K562 (cell line): ENCODE measurements around the gene RARRES2. TPM values are rescaled to one million over a fixed set of nuclear protein-coding genes. Genes with fewer than 3 reads are reported as not detected.

Source experiments
- CSDE1 ChIP-seq, 2 experiments: fragments of 450-650 bp; IDR thresholded peaks; 2 replicates each; pipeline ENCODE4 v1.6.1; 2016; ENCODE audit warnings: mild to moderate bottlenecking in 1 of 2
- FOXM1 ChIP-seq, 2 experiments: fragments of 450-650 bp in 1 of 2; sonication (generic) in 1 of 2; formaldehyde crosslinking in 1 of 2; IDR thresholded peaks; 2 replicates each; pipeline versions ENCODE4 v1.6.1 to v1.9.0; 2017 to 2022; ENCODE audit warnings: low read depth in 2 of 2, mild to moderate bottlenecking in 2 of 2, missing genetic modification reagents in 1 of 2, moderate library complexity in 1 of 2
- KLF1 ChIP-seq: fragments of 450-650 bp; IDR thresholded peaks from 2 replicates; pipeline ENCODE4 v1.6.1; 2016; ENCODE audit warnings: missing genetic modification characterization, missing compliant biosample characterization
- NCOA4 ChIP-seq: fragments of 450-650 bp; IDR thresholded peaks from 2 replicates; pipeline ENCODE4 v1.6.1; 2018; ENCODE audit warnings: mild to moderate bottlenecking; ENCODE audit not compliant: partially characterized antibody
- POLR2H ChIP-seq: IDR thresholded peaks from 2 replicates; pipeline ENCODE4 v1.6.1; 2016; ENCODE audit warnings: missing genetic modification characterization, low read depth, mild to moderate bottlenecking, control low read depth, missing compliant biosample characterization, moderate library complexity
- PRDM10 ChIP-seq: fragments of 450-650 bp; IDR thresholded peaks from 2 replicates; pipeline ENCODE4 v1.6.1; 2018; ENCODE audit not compliant: partially characterized antibody
- SMC3 ChIP-seq: conservative IDR thresholded peaks from 2 replicates; pipeline ENCODE4 v1.6.1; 2011; ENCODE audit warnings: low read depth, low read length, improper control_type of control experiment; ENCODE audit not compliant: insufficient read depth
- SP2 ChIP-seq: IDR thresholded peaks from 2 replicates; pipeline ENCODE4 v1.6.1; 2011; ENCODE audit warnings: mild to moderate bottlenecking, low read depth, low read length, moderate library complexity; ENCODE audit not compliant: poor library complexity, severe bottlenecking; ENCODE audit errors: extremely low read depth
- SRSF1 ChIP-seq: fragments of 200-400 bp; formaldehyde crosslinking; IDR thresholded peaks from 2 replicates; pipeline ENCODE4 v1.6.1; 2017; ENCODE audit warnings: mild to moderate bottlenecking, low read depth, low read length, moderate library complexity
- SUPT5H ChIP-seq: fragments of 450-650 bp; IDR thresholded peaks from 2 replicates; pipeline ENCODE4 v1.6.1; 2016
- YY1 ChIP-seq, 3 experiments: IDR thresholded peaks; 2 replicates each; pipeline ENCODE4 v1.6.1; 2011; ENCODE audit warnings: low read length in 2 of 3, mild to moderate bottlenecking in 2 of 3, moderate library complexity in 2 of 3, borderline replicate concordance in 1 of 3, control low read depth in 1 of 3, low read depth in 1 of 3; ENCODE audit not compliant: insufficient read depth in 3 of 3, insufficient replicate concordance in 2 of 3, control insufficient read depth in 1 of 3, insufficient read length in 1 of 3; ENCODE audit errors: extremely low read depth in 1 of 3
- ZFP1 ChIP-seq: fragments of 450-650 bp; formaldehyde crosslinking; IDR thresholded peaks from 2 replicates; pipeline ENCODE4 v1.4.0; 2020; ENCODE audit warnings: mild to moderate bottlenecking, mixed read lengths
- ZNF146 ChIP-seq: IDR thresholded peaks from one replicate; pipeline ENCODE4 v1.6.1; 2018; ENCODE audit warnings: missing compliant biosample characterization; ENCODE audit not compliant: unreplicated experiment
- ZNF24 ChIP-seq: fragments of 450-650 bp; IDR thresholded peaks from 2 replicates; pipeline ENCODE4 v1.6.1; 2016
- ZNF511 ChIP-seq: sonication (generic); formaldehyde crosslinking; IDR thresholded peaks from 2 replicates; pipeline ENCODE4 v1.8.0; 2022; ENCODE audit warnings: mild to moderate bottlenecking, missing genetic modification reagents
- ZNF584 ChIP-seq: fragments of 200-800 bp; sonication (Bioruptor generic); IDR thresholded peaks from 2 replicates; pipeline ENCODE4 v1.6.1; 2016; ENCODE audit warnings: low read depth, mild to moderate bottlenecking, missing genetic modification characterization, missing compliant biosample characterization
- ZNF699 ChIP-seq: fragments of 250-450 bp; sonication (Bioruptor Pico); IDR thresholded peaks from 2 replicates; pipeline ENCODE4 v1.8.0; 2021; ENCODE audit warnings: mild to moderate bottlenecking, moderate library complexity; ENCODE audit not compliant: insufficient replicate concordance
- polyA plus RNA-seq, 8 experiments: library from polyadenylated mRNA; depleted of rRNA in 4 of 8; stranded (reverse) in 5 of 8; unstranded in 3 of 8; fragments of >200 nt; fragmentation: Nextera tagmentation in 2 of 8; fragmentation: Illumina TruSeq in 1 of 8; extraction: Ambion mirVana in 2 of 8; extraction: Trizol in 1 of 8; gene quantifications; 2 replicates each; pipeline versions ENCODE4 v1.2.1 to v1.2.3, GENCODE V29; 2011 to 2014; ENCODE audit warnings: inconsistent platforms in 1 of 8, missing spikeins in 1 of 8
- total RNA-seq, 7 experiments: library from RNA; depleted of rRNA in 6 of 7; stranded (reverse); fragments of >200 nt in 6 of 7; fragmentation: Illumina TruSeq in 2 of 7; extraction: Trizol in 2 of 7; gene quantifications; 2 replicates each; pipeline versions ENCODE4 v1.2.1 to v1.2.3, GENCODE V29; 2011 to 2021; ENCODE audit warnings: low replicate concordance in 1 of 7
- TF ChIP-seq, protein P1 (sequence below), 2 experiments: IDR thresholded peaks; 2 replicates each; pipeline ENCODE4 v1.6.1; 2012; ENCODE audit warnings: improper control_type of control experiment in 2 of 2, low read depth in 2 of 2, low read length in 2 of 2, borderline replicate concordance in 1 of 2
- TF ChIP-seq, protein P2 (sequence below): sonication (generic); formaldehyde crosslinking; IDR thresholded peaks from 2 replicates; pipeline ENCODE4 v1.8.0; 2022; ENCODE audit warnings: mild to moderate bottlenecking, missing genetic modification reagents

Gene RARRES2
- total and polyA plus RNA-seq, 9 of the 15 experiments (the other 6 are each of a cell fraction or from before 2014, with no cell fraction given), result 0.11 to 1.7 (median 0.23) TPM; not detected in 6

GRCh38 chr7:150378853-150379440 lies 37.5 kb upstream of the RARRES2 start, which contains the start of gene ZNF775 (continued):
- TF ChIP-seq SMC3 (0 out of 2 replicates have a peak, but pooled peaks have one; percentile 19), ZNF584 (CRISPR knock-in tag) (no peak), SP2 (peak; percentile 93), KLF1 (tag) (no peak), POLR2H (tag) (no peak), SRSF1 (no peak), PRDM10 (peak; percentile 9), ZNF24 (no peak; the same call in 1 of the 2 replicates), SUPT5H (peak; percentile 92), FOXM1 (IDR thresholded peaks at IDR 0.05; ENCODE audit: low read depth) (no peak), FOXM1 (CRISPR knock-in tag; IDR thresholded peaks at IDR 0.05; ENCODE audit: low read depth) (peak; percentile 73; the same call in 1 of the 2 replicates), NCOA4 (no peak), YY1 (IDR thresholded peaks at IDR 0.05; ENCODE audit: borderline replicate concordance in 1 of 3, control insufficient read depth in 1 of 3, extremely low read depth in 1 of 3, insufficient read depth in 3 of 3, insufficient read length in 1 of 3, insufficient replicate concordance in 2 of 3, low read depth in 1 of 3, low read length in 2 of 3) (peak in 2 of 3 experiments; percentile 62 to 63), ZNF699 (no peak), CSDE1 (IDR thresholded peaks at IDR 0.05) (no peak), ZFP1 (CRISPR knock-in tag) (peak; percentile 34), ZNF146 (no peak), ZNF511 (CRISPR knock-in tag) (no peak; the same call in 1 of the 2 replicates)
- TF ChIP-seq, protein P1, sequence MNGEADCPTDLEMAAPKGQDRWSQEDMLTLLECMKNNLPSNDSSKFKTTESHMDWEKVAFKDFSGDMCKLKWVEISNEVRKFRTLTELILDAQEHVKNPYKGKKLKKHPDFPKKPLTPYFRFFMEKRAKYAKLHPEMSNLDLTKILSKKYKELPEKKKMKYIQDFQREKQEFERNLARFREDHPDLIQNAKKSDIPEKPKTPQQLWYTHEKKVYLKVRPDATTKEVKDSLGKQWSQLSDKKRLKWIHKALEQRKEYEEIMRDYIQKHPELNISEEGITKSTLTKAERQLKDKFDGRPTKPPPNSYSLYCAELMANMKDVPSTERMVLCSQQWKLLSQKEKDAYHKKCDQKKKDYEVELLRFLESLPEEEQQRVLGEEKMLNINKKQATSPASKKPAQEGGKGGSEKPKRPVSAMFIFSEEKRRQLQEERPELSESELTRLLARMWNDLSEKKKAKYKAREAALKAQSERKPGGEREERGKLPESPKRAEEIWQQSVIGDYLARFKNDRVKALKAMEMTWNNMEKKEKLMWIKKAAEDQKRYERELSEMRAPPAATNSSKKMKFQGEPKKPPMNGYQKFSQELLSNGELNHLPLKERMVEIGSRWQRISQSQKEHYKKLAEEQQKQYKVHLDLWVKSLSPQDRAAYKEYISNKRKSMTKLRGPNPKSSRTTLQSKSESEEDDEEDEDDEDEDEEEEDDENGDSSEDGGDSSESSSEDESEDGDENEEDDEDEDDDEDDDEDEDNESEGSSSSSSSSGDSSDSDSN (IDR thresholded peaks at IDR 0.05; ENCODE audit: borderline replicate concordance in 1 of 2, low read depth in 2 of 2, low read length in 2 of 2), result no peak
- TF ChIP-seq, protein P2, sequence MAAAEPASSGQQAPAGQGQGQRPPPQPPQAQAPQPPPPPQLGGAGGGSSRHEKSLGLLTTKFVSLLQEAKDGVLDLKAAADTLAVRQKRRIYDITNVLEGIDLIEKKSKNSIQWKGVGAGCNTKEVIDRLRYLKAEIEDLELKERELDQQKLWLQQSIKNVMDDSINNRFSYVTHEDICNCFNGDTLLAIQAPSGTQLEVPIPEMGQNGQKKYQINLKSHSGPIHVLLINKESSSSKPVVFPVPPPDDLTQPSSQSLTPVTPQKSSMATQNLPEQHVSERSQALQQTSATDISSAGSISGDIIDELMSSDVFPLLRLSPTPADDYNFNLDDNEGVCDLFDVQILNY (CRISPR knock-in tag), result 0 out of 2 replicates have a peak, but pooled peaks have one; percentile 58
